HFFc6 (cell line): ENCODE measurements around the gene SLIT1. TPM values are rescaled to one million over a fixed set of nuclear protein-coding genes. Genes with fewer than 3 reads are reported as not detected.

Experiments
- DNase-seq: peaks from one replicate; pipeline ENCODE4 v3.0.0-alpha.2; 2018
- H3K27ac Mint-ChIP-seq: 2 replicates; pipeline ENCODE4 v1.8.0; 2020; ENCODE audit warnings: mild to moderate bottlenecking, mixed read lengths
- H3K27me3 Mint-ChIP-seq: 2 replicates; pipeline ENCODE4 v1.8.0; 2021; ENCODE audit warnings: mild to moderate bottlenecking, moderate library complexity, mixed read lengths; ENCODE audit not compliant: insufficient read depth
- H3K36me3 Mint-ChIP-seq: 2 replicates; pipeline ENCODE4 v1.8.0; 2021; ENCODE audit warnings: low read depth, mixed read lengths
- H3K4me1 Mint-ChIP-seq: 2 replicates; pipeline ENCODE4 v1.8.0; 2020; ENCODE audit warnings: low read depth, mixed read lengths
- H3K4me3 Mint-ChIP-seq: 2 replicates; pipeline ENCODE4 v1.8.0; 2020; ENCODE audit warnings: mild to moderate bottlenecking, moderate library complexity, mixed read lengths
- H3K9me3 Mint-ChIP-seq: 2 replicates; pipeline ENCODE4 v1.8.0; 2020; ENCODE audit warnings: mild to moderate bottlenecking, mixed read lengths
- CTCF ChIP-seq: fragments of 200-600 bp; sonication (generic); IDR thresholded peaks from 2 replicates; pipeline ENCODE4 v1.5.0; 2021; ENCODE audit warnings: antibody characterized with exemption, mild to moderate bottlenecking
- total RNA-seq, 6 experiments: library from RNA; stranded (reverse); fragmentation: NEBNext Ultra II Directional; extraction: Animal tissue kit (Norgen Biotek cat#: 25700); gene quantifications; 2 replicates in 1 of 6; 3 replicates in 5 of 6; pipeline ENCODE4 v1.2.3, GENCODE V29; 2021

The SLIT1 gene
- total RNA-seq, 6 experiments from 2014 or later: 0.05 TPM; not detected in 5

GRCh38 chr10:97192952-97193435, 7.2 kb upstream of the SLIT1 start:
- no peaks in the 10 kb centered on the region for H3K9me3 Mint-ChIP-seq
- no peak overlapping the region for H3K27ac Mint-ChIP-seq
- H3K36me3 Mint-ChIP-seq: no peaks in the 10 kb centered on the region
- peaks cover 13% of the 10 kb centered on the region for H3K4me1 Mint-ChIP-seq
- peaks cover 48% of the 10 kb centered on the region for H3K27me3 Mint-ChIP-seq
- DNase-seq: no peak
- no peak overlapping the region for H3K4me3 Mint-ChIP-seq
- TF ChIP-seq CTCF: no peak

- H3K36me3 Mint-ChIP-seq: no peaks in the 10 kb centered on the region
- peaks cover under 1% of the 10 kb centered on the region; the same call in 1 of the 2 replicates for H3K4me1 Mint-ChIP-seq
- H3K9me3 Mint-ChIP-seq: no peaks in the 10 kb centered on the region
- DNase-seq: no peak
- peaks cover 44% of the 10 kb centered on the region for H3K27me3 Mint-ChIP-seq
- no peak overlapping the region for H3K27ac Mint-ChIP-seq
- no peak overlapping the region for H3K4me3 Mint-ChIP-seq
- TF ChIP-seq CTCF: no peak
Measured at GRCh38 chr10:97190450-97190849, 4.7 kb upstream of the SLIT1 start.

GRCh38 chr10:97188261-97188711, 2.5 kb upstream of the SLIT1 start:
- Mint-ChIP-seq H3K27ac (no peak overlapping the region), H3K27me3 (peaks cover 53% of the 10 kb centered on the region), H3K4me3 (no peak overlapping the region), H3K4me1 (no peaks in the 10 kb centered on the region), H3K36me3 (no peaks in the 10 kb centered on the region), H3K9me3 (no peaks in the 10 kb centered on the region)
- no peak for TF ChIP-seq CTCF
- no peak for DNase-seq

GRCh38 chr10:97186911-97187310, 1.2 kb upstream of the SLIT1 start:
- no peaks in the 10 kb centered on the region for H3K9me3 Mint-ChIP-seq
- H3K27me3 Mint-ChIP-seq: peaks cover 58% of the 10 kb centered on the region
- TF ChIP-seq CTCF: no peak
- H3K4me1 Mint-ChIP-seq: no peaks in the 10 kb centered on the region
- DNase-seq: no peak
- H3K27ac Mint-ChIP-seq: no peak overlapping the region
- H3K36me3 Mint-ChIP-seq: no peaks in the 10 kb centered on the region
- H3K4me3 Mint-ChIP-seq: no peak overlapping the region

- H3K4me1 Mint-ChIP-seq: no peaks in the 10 kb centered on the region
- no peak overlapping the region for H3K27ac Mint-ChIP-seq
- peaks cover 60% of the 10 kb centered on the region for H3K27me3 Mint-ChIP-seq
- no peaks in the 10 kb centered on the region for H3K9me3 Mint-ChIP-seq
- H3K36me3 Mint-ChIP-seq: no peaks in the 10 kb centered on the region
- no peak for TF ChIP-seq CTCF
- no peak overlapping the region for H3K4me3 Mint-ChIP-seq
- DNase-seq: no peak
Measured at GRCh38 chr10:97184971-97185325, 811 bp downstream of the SLIT1 start.

- no peak overlapping the region for H3K27ac Mint-ChIP-seq
- H3K4me3 Mint-ChIP-seq: no peak overlapping the region
- DNase-seq: no peak
- H3K27me3 Mint-ChIP-seq: peaks cover 61% of the 10 kb centered on the region
- H3K9me3 Mint-ChIP-seq: no peaks in the 10 kb centered on the region
- TF ChIP-seq CTCF: no peak
- no peaks in the 10 kb centered on the region for H3K36me3 Mint-ChIP-seq
- H3K4me1 Mint-ChIP-seq: no peaks in the 10 kb centered on the region
Measured at GRCh38 chr10:97183314-97183713, 2.4 kb downstream of the SLIT1 start.
